RPMI8226 (cell line): ENCODE results near the gene SRRM4.

Source experiments
- DNase-seq: peaks from one replicate; pipeline ENCODE4 v3.0.0-alpha.2; 2015

SRRM4 gene

GRCh38 chr12:119206348-119207062 is 225.2 kb downstream of the SRRM4 start:
- no peak for DNase-seq

- no peak for DNase-seq
These were observed 225.8 kb downstream of the SRRM4 start for GRCh38 chr12:119207063-119207560.

DNA sequence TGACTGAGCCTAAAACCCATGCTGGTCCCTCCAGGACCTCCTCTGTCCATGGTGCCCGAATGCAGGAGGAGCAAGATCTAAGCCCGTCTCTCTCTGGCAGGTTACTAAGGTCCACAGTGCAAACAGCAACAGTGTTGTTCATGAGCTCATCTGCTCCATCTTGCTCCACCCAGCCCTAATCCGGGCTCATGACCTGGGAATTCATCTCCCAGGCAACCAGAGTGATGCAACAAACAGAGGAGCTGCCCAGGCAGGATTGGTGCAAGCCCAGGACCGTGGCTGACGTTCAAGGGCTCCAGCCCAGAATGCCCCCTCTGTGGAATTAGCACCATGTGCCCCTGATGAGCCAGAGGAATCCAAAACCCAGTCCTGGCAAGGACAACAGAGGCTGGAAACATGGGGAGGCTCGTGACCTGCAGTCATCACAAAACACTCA is 227.3 kb downstream of the SRRM4 start:
- no peak for DNase-seq

GRCh38 chr12:119211884-119212283 is 230.5 kb downstream of the SRRM4 start:
- no peak for DNase-seq
